GM12892 (cell line): ENCODE results near the gene DPH7.

Source experiments
- POLR2A ChIP-seq: IDR thresholded peaks from 2 replicates; pipeline ENCODE4 v1.6.1; 2011; ENCODE audit warnings: low read depth, low read length, control low read depth
- POLR2AphosphoS5 ChIP-seq: IDR thresholded peaks from 2 replicates; pipeline ENCODE4 v1.6.1; 2011; ENCODE audit warnings: low read depth, low read length, control low read depth
- TAF1 ChIP-seq: IDR thresholded peaks from 2 replicates; pipeline ENCODE4 v1.6.1; 2011; ENCODE audit warnings: low read depth, mild to moderate bottlenecking, control low read depth, low read length, borderline replicate concordance

DNA sequence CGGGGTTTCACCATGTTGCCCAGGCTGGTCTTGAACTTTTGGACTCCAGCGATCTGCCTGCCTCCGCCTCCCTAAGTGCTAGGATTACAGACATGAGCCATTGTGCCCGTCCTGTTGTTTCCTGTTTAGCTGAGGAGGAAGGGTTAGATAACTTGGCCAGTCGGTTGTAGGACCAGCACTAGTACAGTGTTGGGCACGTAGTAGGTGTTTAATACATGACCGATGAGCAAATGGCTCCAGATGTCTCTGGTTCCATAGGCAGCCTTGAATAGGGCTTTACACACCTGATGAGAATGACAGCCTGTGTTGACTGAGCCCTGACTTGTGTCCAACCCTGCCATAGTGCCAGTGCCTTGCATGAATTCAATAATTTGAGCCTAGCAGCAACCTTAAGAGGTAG, 41.9 kb upstream of the DPH7 start:
- TF ChIP-seq POLR2A (no peak), TAF1 (no peak), POLR2AphosphoS5 (no peak)
